ENCODE measurements around the gene GEN1.

- no peak for TF ChIP-seq ELF4 (IDR thresholded peaks at IDR 0.05)
- TF ChIP-seq NFRKB (IDR thresholded peaks at IDR 0.05): no peak
- TF ChIP-seq FOXM1 (IDR thresholded peaks at IDR 0.05; ENCODE audit: borderline replicate concordance): no peak
- no peak for TF ChIP-seq BHLHE40 (IDR thresholded peaks at IDR 0.05; ENCODE audit: borderline replicate concordance)
- TF ChIP-seq L3MBTL2 (conservative IDR thresholded peaks at IDR 0.05): no peak
- TF ChIP-seq CTBP1 (IDR thresholded peaks at IDR 0.05; ENCODE audit: borderline replicate concordance): no peak
- TF ChIP-seq SP1 (IDR thresholded peaks at IDR 0.05): no peak
- no peak for TF ChIP-seq TARDBP (IDR thresholded peaks at IDR 0.05)
- no peak for TF ChIP-seq FOXA1 (IDR thresholded peaks at IDR 0.05)
- no peak for TF ChIP-seq ARNT (IDR thresholded peaks at IDR 0.05)
- no peak for TF ChIP-seq FOXK2 (IDR thresholded peaks at IDR 0.05)
- TF ChIP-seq LEF1 (IDR thresholded peaks at IDR 0.05; ENCODE audit: borderline replicate concordance): no peak
- no peak for TF ChIP-seq HDGF (IDR thresholded peaks at IDR 0.05; ENCODE audit: borderline replicate concordance)
- no peak for TF ChIP-seq ZNF384 (IDR thresholded peaks at IDR 0.05)
Observed at GRCh38 chr2:17710547-17711248, 43.2 kb upstream of the GEN1 start.
